Measurements from ENCODE around the gene BPIFA1.

GRCh38 chr20:33252460-33252859, 16.7 kb downstream of the BPIFA1 start:
- TF ChIP-seq POLR2AphosphoS5 (IDR thresholded peaks at IDR 0.05) (no peak), CTCF (IDR thresholded peaks at IDR 0.05) (no peak)
